DMS53 (cell line): ENCODE results near the gene TRAF7.

Experiments
- DNase-seq: peaks from one replicate; lab custom pipeline; 2025; lab: John Stamatoyannopoulos, UW

The TRAF7 gene

GRCh38 chr16:2165861-2166260, 10.3 kb downstream of the TRAF7 start:
- DNase-seq = no peak

GRCh38 chr16:2166263-2167067, 10.9 kb downstream of the TRAF7 start:
- no peak for DNase-seq

GRCh38 chr16:2167068-2167638, 11.6 kb downstream of the TRAF7 start:
- DNase-seq = no peak

GRCh38 chr16:2170080-2170479, 14.5 kb downstream of the TRAF7 start:
- DNase-seq = no peak

DNA sequence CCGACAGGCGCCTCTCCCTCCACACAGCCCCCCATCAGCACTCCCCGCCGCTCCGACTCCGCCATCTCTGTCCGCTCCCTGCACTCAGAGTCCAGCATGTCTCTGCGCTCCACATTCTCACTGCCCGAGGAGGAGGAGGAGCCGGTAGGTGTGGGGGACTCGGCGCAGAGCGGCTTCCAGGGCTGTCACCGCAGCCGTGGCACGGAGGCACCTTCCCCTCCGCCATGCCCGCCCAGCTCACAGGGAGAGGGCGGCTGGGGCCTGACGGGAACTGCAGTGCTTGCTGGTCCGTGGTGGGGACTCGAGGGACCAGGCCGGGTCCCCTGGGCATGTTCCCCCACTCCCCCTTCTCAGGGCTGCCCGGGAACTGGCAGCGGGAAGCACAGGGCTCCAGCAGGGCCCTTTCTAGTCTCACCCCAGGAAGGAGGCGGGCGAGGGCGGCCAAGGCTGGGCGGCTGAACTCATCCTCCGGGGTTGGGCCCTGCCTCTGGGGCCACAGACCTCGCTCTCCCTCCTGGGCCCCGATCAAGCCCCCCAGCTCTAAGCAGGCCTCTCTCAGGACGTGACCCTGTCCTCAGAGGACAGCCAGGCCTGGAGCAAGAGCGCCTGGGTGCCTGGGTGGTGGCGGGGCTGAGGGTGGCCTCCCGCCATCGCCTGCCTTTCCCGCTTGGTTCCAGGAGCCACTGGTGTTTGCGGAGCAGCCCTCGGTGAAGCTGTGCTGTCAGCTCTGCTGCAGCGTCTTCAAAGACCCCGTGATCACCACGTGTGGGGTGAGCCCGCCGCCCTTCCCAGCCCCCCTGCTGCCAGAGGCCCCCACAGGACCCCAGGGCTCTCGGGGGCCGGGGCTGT, 15.2 kb downstream of the TRAF7 start:
- no peak for DNase-seq

DNA sequence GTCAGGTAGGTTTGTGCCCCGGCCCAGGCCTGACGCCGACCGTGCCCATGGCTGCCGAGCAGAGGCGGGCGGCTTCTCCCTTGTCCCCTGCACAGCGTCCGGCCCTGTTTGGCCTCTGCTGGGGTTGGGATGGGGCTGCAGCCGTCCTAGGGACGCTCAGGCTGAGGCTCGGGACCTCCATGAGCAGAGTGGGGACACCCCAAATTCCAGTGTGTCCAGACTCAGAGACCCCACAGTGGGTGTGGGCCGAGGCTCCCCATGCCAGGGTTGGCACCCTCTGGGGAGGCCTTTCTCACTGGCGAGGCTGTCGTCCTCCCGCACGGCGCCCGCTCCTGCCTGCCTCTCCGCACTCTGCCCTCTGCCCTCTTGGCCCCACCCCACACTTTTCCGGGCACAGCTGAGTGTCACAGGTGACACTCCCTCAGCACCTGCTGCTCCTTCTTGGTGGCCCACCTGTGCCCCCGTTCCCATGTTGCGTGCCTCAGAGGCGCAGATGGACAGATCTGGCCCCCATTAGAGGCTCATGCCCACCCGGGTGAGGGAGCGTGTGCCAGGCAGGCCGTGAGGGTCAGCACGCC, 16.1 kb downstream of the TRAF7 start:
- no peak for DNase-seq

DNA sequence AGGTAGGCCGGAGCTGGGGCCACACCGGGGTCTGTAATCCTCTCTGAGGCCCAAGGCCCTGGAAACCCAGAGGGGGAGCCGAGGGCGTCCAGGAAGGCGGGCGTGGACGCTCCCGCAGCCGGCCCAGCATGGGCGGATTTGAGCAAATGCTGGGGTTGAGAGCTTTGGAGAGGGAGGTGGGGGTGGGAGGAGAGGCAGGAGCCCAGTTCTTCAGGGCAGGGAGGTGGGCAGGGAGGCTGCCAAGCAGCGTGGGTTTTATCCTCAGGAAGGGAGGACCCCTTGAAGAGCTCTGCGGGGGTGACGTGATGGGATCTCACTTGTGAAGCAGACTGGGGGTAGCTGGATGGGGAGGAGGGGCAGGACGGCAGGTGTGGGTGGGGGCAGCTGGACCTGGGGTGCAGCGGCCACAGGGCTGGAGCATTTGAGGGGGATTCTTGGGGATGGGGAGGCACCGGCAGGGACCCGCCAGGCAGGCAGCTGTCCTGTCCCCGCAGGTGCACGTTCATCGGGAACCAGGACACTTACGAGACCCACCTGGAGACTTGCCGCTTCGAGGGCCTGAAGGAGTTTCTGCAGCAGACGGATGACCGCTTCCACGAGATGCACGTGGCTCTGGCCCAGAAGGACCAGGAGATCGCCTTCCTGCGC, 17.2 kb downstream of the TRAF7 start:
- DNase-seq = no peak

DNA sequence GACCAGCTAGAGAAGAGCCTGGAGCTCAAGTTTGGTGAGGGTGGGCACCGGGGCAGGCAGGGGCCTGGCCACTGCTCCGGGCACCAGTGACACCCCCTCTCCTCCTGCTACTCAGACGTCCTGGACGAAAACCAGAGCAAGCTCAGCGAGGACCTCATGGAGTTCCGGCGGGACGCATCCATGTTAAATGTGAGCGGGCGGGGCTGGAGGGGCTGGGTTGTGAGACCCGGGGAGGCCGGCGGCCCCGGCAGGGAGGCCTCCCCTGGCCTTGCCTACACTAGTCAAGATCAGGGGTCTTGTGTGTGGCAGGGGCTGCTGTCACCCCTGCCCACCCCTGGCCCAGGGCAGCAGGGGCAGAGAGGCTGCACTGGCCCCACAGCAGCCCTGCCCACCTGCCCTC, 17.8 kb downstream of the TRAF7 start:
- DNase-seq = no peak

- DNase-seq = no peak
Measured at GRCh38 chr16:2173916-2174315, 18.3 kb downstream of the TRAF7 start.

DNA sequence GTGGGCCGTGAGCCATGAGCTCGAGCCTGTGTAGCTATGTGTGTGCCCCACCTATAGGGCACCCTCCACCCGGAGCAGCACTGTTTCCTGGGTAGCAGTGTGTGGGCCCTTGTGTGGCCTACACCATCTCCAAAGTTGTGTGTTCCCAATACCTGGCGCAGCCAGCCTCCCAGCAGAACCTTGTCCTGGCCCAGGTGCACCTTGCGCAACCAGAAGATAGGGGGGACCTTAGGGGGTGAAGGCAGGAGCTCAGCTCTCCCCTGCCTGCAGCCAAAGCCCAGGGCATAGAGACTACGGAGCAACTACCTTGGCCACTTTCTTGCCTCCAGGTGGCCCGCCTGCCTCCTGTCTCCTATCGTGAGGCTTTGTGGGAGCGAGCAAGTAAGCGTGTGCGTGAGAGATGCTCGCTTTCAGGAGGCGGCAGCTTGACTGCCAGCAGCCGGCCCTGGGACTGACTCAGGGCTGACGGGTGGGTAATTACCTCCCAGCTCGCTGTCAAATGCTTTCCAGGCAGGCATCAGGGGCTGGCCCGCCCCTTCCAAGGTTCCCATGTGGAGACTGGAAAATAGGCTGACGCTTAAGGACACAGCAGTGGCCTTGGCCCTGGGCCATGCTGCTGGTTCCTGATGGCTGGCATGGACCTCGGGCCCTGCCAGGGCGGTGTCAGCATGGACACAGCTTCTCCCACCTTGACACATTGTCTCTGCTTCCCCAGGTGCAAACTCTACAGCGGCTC, 19.0 kb downstream of the TRAF7 start:
- no peak for DNase-seq

- DNase-seq = no peak
Measured at GRCh38 chr16:2175454-2175853, 19.9 kb downstream of the TRAF7 start.

- no peak for DNase-seq
Measured at GRCh38 chr16:2176047-2176446, 20.5 kb downstream of the TRAF7 start.

GRCh38 chr16:2177101-2177500, 21.5 kb downstream of the TRAF7 start:
- no peak for DNase-seq

GRCh38 chr16:2177561-2177960, 22.0 kb downstream of the TRAF7 start:
- DNase-seq = no peak

DNA sequence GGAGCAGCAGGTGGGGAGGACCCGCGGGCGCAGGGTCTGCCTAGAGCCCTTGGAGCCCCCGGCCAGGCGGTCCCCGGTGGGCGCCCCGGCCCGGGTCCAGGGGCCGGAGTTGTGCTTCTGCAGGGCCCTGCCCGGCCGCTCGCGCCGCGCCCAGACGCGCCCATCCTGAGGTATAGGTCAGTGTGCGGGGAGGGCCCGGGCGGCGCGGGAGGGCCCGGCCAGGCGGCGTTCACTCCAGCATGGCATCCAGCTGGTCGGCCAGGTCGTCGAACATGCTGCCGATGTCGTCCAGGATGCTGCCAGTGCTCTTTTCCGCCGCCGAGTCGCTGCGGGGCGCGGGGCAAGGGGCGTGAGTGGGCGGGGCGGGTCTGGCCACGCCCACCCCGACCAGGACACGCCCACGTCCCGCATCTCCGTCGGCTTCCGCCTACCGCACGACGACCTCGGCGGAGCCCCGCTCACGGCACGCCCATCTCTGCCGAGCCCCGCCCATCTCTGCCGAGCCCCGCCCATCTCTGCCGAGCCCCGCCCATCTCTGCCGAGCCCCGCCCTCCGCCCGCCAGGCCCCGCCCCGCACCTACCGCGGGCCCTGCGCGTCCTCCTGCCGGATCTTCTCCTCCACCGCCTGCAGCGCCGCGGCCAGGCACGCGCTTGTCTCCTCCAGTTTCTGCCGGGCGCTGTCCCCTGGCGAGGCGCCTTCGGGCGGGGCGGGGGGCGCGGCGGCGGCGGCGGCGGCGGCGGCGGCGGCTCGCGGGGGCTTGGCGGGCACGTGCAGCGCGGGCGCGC, 22.9 kb downstream of the TRAF7 start:
- DNase-seq = peak; percentile 14

GRCh38 chr16:2179107-2179501, 23.5 kb downstream of the TRAF7 start:
- DNase-seq = no peak

- no peak for DNase-seq
Measured at GRCh38 chr16:2179576-2179975, 24.0 kb downstream of the TRAF7 start.

GRCh38 chr16:2180461-2180860, 24.9 kb downstream of the TRAF7 start:
- no peak for DNase-seq

DNA sequence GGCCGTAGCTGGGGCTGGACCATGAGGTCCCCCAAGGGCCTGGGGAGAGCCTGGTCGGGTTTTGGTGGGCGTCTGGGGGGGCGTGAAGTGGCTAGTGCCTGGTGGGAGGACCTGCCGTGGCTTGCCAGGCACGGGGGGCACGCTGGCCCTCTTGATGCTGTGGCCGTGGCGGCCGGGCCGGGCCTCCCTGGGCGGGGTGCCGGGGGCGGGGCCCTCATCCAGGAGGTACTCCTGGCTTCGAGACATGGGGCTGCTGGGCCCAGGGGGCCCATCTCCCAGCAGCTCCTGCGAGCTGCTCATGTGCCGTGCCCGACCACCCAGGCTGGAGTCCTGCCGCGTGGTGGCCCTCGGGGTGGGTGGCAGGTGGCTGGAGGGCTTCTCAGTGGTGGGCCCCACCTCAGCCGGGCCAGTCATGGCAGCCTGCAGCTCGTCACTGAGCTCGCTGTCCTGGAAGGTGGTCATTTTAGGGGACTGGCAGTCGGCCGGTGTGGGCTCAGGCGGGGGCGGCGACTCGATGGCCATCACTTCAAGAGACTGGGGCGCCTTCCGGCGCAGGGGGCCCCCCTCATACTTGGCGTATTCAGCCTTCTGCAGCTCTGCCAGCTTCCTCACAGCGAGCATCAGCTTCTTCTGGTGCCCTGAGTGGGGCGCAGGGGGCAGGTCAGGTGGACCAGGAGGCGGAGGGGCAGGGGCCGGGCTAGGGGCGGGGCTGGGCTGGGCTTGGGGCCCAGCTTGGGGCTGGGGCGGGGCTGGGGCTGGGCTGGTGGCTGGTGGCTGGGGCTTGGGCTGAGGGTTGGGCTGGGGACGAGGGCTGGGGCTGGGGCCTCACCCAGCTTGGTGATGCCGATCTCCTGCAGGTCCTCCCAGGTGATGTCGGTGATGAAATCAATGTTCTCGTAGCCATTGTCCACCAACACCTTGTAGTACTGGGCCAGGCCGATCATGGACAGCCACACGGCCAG, 25.7 kb downstream of the TRAF7 start:
- no peak for DNase-seq
